ENCODE measurements around the gene DNMT3A.
A peak's percentile ranks its signal among the peaks of the same experiment; 100 is the strongest.

The DNMT3A gene

GRCh38 chr2:25303633-25304236, 38.0 kb downstream of the DNMT3A start:
- no peak for DNase-seq

- no peak for DNase-seq
Measured at GRCh38 chr2:25302758-25303375, 38.9 kb downstream of the DNMT3A start.

- peak; percentile 85 for DNase-seq
Measured at GRCh38 chr2:25301453-25302352, 40.0 kb downstream of the DNMT3A start.

- no peak for DNase-seq
Measured at GRCh38 chr2:25300001-25300400, 41.7 kb downstream of the DNMT3A start.

GRCh38 chr2:25298776-25299431, 42.8 kb downstream of the DNMT3A start:
- no peak for DNase-seq

GRCh38 chr2:25297738-25298137, 44.0 kb downstream of the DNMT3A start:
- no peak for DNase-seq

- no peak for DNase-seq
Measured at GRCh38 chr2:25295621-25296020, 46.1 kb downstream of the DNMT3A start.

GRCh38 chr2:25294573-25295462, 46.9 kb downstream of the DNMT3A start:
- DNase-seq = peak; percentile 85

- no peak for DNase-seq
Measured at GRCh38 chr2:25293958-25294562, 47.7 kb downstream of the DNMT3A start.

GRCh38 chr2:25293145-25293544, 48.6 kb downstream of the DNMT3A start:
- DNase-seq = no peak

- DNase-seq = no peak
Measured at GRCh38 chr2:25292408-25292807, 49.3 kb downstream of the DNMT3A start.

GRCh38 chr2:25290811-25291495, 50.8 kb downstream of the DNMT3A start:
- no peak for DNase-seq

- DNase-seq = no peak
Measured at GRCh38 chr2:25286723-25287483, 54.8 kb downstream of the DNMT3A start.

- DNase-seq = peak; percentile 75
Measured at GRCh38 chr2:25286025-25286400, 55.7 kb downstream of the DNMT3A start.

- DNase-seq = no peak
Measured at GRCh38 chr2:25285265-25286024, 56.3 kb downstream of the DNMT3A start.

- DNase-seq = no peak
Measured at GRCh38 chr2:25284756-25285155, 57.0 kb downstream of the DNMT3A start.

GRCh38 chr2:25283921-25284320, 57.8 kb downstream of the DNMT3A start:
- no peak for DNase-seq

- DNase-seq = no peak
Measured at GRCh38 chr2:25281941-25282340, 59.8 kb downstream of the DNMT3A start.

- no peak for DNase-seq
Measured at GRCh38 chr2:25281522-25281921, 60.2 kb downstream of the DNMT3A start.
